Coronary artery (tissue), 2 donors: ENCODE results near the gene JAKMIP1.

Experiments used
- DNase-seq: peaks from one replicate; pipeline ENCODE4 v3.0.0-alpha.2; 2017; ENCODE audit warnings: low spot score
- H3K27ac ChIP-seq, 2 donors: fragments of 200-600 bp; sonication (generic); one replicate each; pipeline ENCODE4 v1.5.1; 2016 to 2019
- H3K4me3 ChIP-seq: fragments of 200-600 bp; sonication (generic); 2 replicates; pipeline ENCODE4 v1.5.1; 2016; ENCODE audit warnings: mild to moderate bottlenecking, moderate library complexity
- CTCF ChIP-seq: fragments of 200-600 bp; sonication (generic); IDR thresholded peaks from one replicate; pipeline ENCODE4 v1.5.1; 2019; ENCODE audit warnings: antibody characterized with exemption

JAKMIP1 gene

GRCh38 chr4:6031846-6032245 is 168.5 kb downstream of the JAKMIP1 start:
- TF ChIP-seq CTCF: no peak
- Histone ChIP-seq H3K27ac (no peak overlapping the region), H3K4me3 (no peak overlapping the region)
- no peak for DNase-seq

GRCh38 chr4:6030679-6031078 is 169.7 kb downstream of the JAKMIP1 start:
- no peak for TF ChIP-seq CTCF
- H3K27ac ChIP-seq: no peak overlapping the region
- no peak for DNase-seq
- no peak overlapping the region for H3K4me3 ChIP-seq

GRCh38 chr4:6029254-6029653 is 171.1 kb downstream of the JAKMIP1 start:
- no peak overlapping the region for H3K27ac ChIP-seq
- TF ChIP-seq CTCF: no peak
- H3K4me3 ChIP-seq: no peak overlapping the region
- DNase-seq: no peak

- DNase-seq: no peak
- Histone ChIP-seq H3K4me3 (no peak overlapping the region), H3K27ac (no peak overlapping the region)
- TF ChIP-seq CTCF: no peak
These were observed 172.2 kb downstream of the JAKMIP1 start for GRCh38 chr4:6028168-6028567.

- Histone ChIP-seq H3K27ac (no peak overlapping the region), H3K4me3 (no peak overlapping the region)
- TF ChIP-seq CTCF: no peak
- DNase-seq: no peak
These were observed 173.0 kb downstream of the JAKMIP1 start for GRCh38 chr4:6027392-6027791.

- Histone ChIP-seq H3K4me3 (no peak overlapping the region), H3K27ac (no peak overlapping the region)
- TF ChIP-seq CTCF: no peak
- no peak for DNase-seq
These were observed 175.9 kb downstream of the JAKMIP1 start for GRCh38 chr4:6024313-6024960.

- no peak for TF ChIP-seq CTCF
- Histone ChIP-seq H3K27ac (no peak overlapping the region), H3K4me3 (no peak overlapping the region)
- no peak for DNase-seq
These were observed 176.6 kb downstream of the JAKMIP1 start for GRCh38 chr4:6023731-6024130.
